WTC11 (cell line): ENCODE data around the gene SSH2. TPM values are rescaled to one million over a fixed set of nuclear protein-coding genes. Genes with fewer than 3 reads are reported as not detected.

Experiments used
- ATAC-seq: fragments of 200-7000 bp; cut with Tn5 transposase; 2 replicates; pipeline ENCODE4 v1.10.0; 2021; ENCODE audit warnings: mild to moderate bottlenecking, moderate library complexity
- CTCF ChIA-PET: fragments of 300-600 bp; sonication (Branson Sonifier 250); formaldehyde crosslinking; loops from one replicate; lab custom pipeline; 2021; ENCODE audit warnings: antibody characterized with exemption; lab: Charles Lee
- POLR2A ChIA-PET: fragments of 350-600 bp; sonication (Branson Sonifier 250); formaldehyde crosslinking; loops from one replicate; lab custom pipeline; 2021; ENCODE audit warnings: antibody characterized with exemption; lab: Charles Lee
- DNase-seq: peaks from one replicate; pipeline ENCODE4 v3.0.0; 2021; ENCODE audit warnings: low spot score
- H3K27ac Mint-ChIP-seq: 2 replicates; pipeline ENCODE4 v1.8.0; 2021; ENCODE audit warnings: mixed read lengths
- H3K27me3 Mint-ChIP-seq: 2 replicates; pipeline ENCODE4 v1.8.0; 2021; ENCODE audit warnings: low read depth, mild to moderate bottlenecking, moderate library complexity, mixed read lengths
- H3K36me3 Mint-ChIP-seq: 2 replicates; pipeline ENCODE4 v1.8.0; 2021; ENCODE audit warnings: mixed read lengths
- H3K4me1 Mint-ChIP-seq: 2 replicates; pipeline ENCODE4 v1.8.0; 2022; ENCODE audit warnings: mixed read lengths
- H3K4me3 Mint-ChIP-seq: 2 replicates; pipeline ENCODE4 v1.8.0; 2021; ENCODE audit warnings: mild to moderate bottlenecking, moderate library complexity, mixed read lengths
- H3K9me3 Mint-ChIP-seq: 2 replicates; pipeline ENCODE4 v1.8.0; 2021; ENCODE audit warnings: mixed read lengths
- AFF4 ChIP-seq: sonication (generic); formaldehyde crosslinking; IDR thresholded peaks from 2 replicates; pipeline ENCODE4 v1.8.1; 2023; ENCODE audit warnings: mild to moderate bottlenecking, missing genetic modification reagents, borderline replicate concordance
- ARID4B ChIP-seq: sonication (generic); formaldehyde crosslinking; IDR thresholded peaks from 2 replicates; pipeline ENCODE4 v1.8.0; 2023; ENCODE audit warnings: missing genetic modification reagents, mild to moderate bottlenecking, borderline replicate concordance
- CBFB ChIP-seq: sonication (generic); formaldehyde crosslinking; IDR thresholded peaks from 2 replicates; pipeline ENCODE4 v1.8.1; 2022; ENCODE audit warnings: mild to moderate bottlenecking, low read depth, missing genetic modification reagents
- ELF4 ChIP-seq: sonication (generic); formaldehyde crosslinking; IDR thresholded peaks from 2 replicates; pipeline ENCODE4 v1.8.1; 2022; ENCODE audit warnings: low read depth, mild to moderate bottlenecking, moderate library complexity, missing genetic modification reagents
- ETV6 ChIP-seq: sonication (generic); formaldehyde crosslinking; IDR thresholded peaks from 2 replicates; pipeline ENCODE4 v1.8.1; 2022; ENCODE audit warnings: mild to moderate bottlenecking, missing genetic modification reagents
- GRHL2 ChIP-seq: fragments of 250-450 bp; sonication (Bioruptor Pico); IDR thresholded peaks from 2 replicates; pipeline ENCODE4 v1.8.0; 2022; ENCODE audit warnings: mild to moderate bottlenecking, moderate library complexity; ENCODE audit not compliant: insufficient replicate concordance, severe bottlenecking
- MAX ChIP-seq: sonication (generic); formaldehyde crosslinking; IDR thresholded peaks from 2 replicates; pipeline ENCODE4 v1.8.0; 2022; ENCODE audit warnings: mild to moderate bottlenecking, missing genetic modification reagents
- NR3C1 ChIP-seq: sonication (generic); formaldehyde crosslinking; conservative IDR thresholded peaks from 2 replicates; pipeline ENCODE4 v1.8.1; 2023; ENCODE audit warnings: low read depth, mild to moderate bottlenecking, missing genetic modification reagents
- PRDM15 ChIP-seq: sonication (generic); formaldehyde crosslinking; IDR thresholded peaks from 2 replicates; pipeline ENCODE4 v1.8.0; 2022; ENCODE audit warnings: missing genetic modification reagents
- RELA ChIP-seq: sonication (generic); formaldehyde crosslinking; IDR thresholded peaks from 2 replicates; pipeline ENCODE4 v1.8.1; 2022; ENCODE audit warnings: missing genetic modification reagents, mild to moderate bottlenecking, borderline replicate concordance
- RORB ChIP-seq: fragments of 250-450 bp; sonication (Bioruptor Pico); IDR thresholded peaks from 2 replicates; pipeline ENCODE4 v1.9.0; 2021; ENCODE audit warnings: mild to moderate bottlenecking
- SMAD3 ChIP-seq: sonication (generic); formaldehyde crosslinking; IDR thresholded peaks from 2 replicates; pipeline ENCODE4 v1.8.0; 2022; ENCODE audit warnings: missing genetic modification reagents, mild to moderate bottlenecking, borderline replicate concordance
- TEAD4 ChIP-seq: sonication (generic); formaldehyde crosslinking; IDR thresholded peaks from 2 replicates; pipeline ENCODE4 v1.8.0; 2022; ENCODE audit warnings: mild to moderate bottlenecking, missing genetic modification reagents
- TP53 ChIP-seq: sonication (generic); formaldehyde crosslinking; IDR thresholded peaks from 2 replicates; pipeline ENCODE4 v1.8.1; 2023; ENCODE audit warnings: mild to moderate bottlenecking, missing genetic modification reagents
- USF2 ChIP-seq: sonication (generic); formaldehyde crosslinking; IDR thresholded peaks from 2 replicates; pipeline ENCODE4 v1.8.1; 2023; ENCODE audit warnings: mild to moderate bottlenecking, missing genetic modification reagents, moderate library complexity
- ZBTB43 ChIP-seq: sonication (generic); formaldehyde crosslinking; IDR thresholded peaks from 2 replicates; pipeline ENCODE4 v1.8.1; 2023; ENCODE audit warnings: mild to moderate bottlenecking, missing genetic modification reagents
- ZNF263 ChIP-seq: sonication (generic); formaldehyde crosslinking; IDR thresholded peaks from 2 replicates; pipeline ENCODE4 v1.8.1; 2022; ENCODE audit warnings: low read depth, mild to moderate bottlenecking, moderate library complexity, missing genetic modification reagents
- ZNF532 ChIP-seq: fragments of 250-450 bp; sonication (Bioruptor Pico); IDR thresholded peaks from 2 replicates; pipeline ENCODE4 v1.9.0; 2021; ENCODE audit warnings: mild to moderate bottlenecking, borderline replicate concordance
- total RNA-seq: library from RNA; stranded (reverse); gene quantifications from 3 replicates; pipeline ENCODE4 v1.2.3, GENCODE V29; 2021

Gene SSH2
- total RNA-seq, 1 experiment from 2014 or later: 14.3 TPM

GRCh38 chr17:29977836-29978235, 47.8 kb upstream of the SSH2 start (continued):
- TF ChIP-seq AFF4 (CRISPR knock-in tag) (no peak), ELF4 (CRISPR knock-in tag) (no peak), GRHL2 (CRISPR knock-in tag) (no peak), MAX (CRISPR knock-in tag) (no peak), RORB (CRISPR knock-in tag) (no peak), ZNF532 (CRISPR knock-in tag) (no peak), ETV6 (CRISPR knock-in tag) (no peak), USF2 (no peak), NR3C1 (CRISPR knock-in tag) (no peak), TEAD4 (CRISPR knock-in tag) (no peak), ZBTB43 (CRISPR knock-in tag) (no peak)

GRCh38 chr17:29973005-29973404, 43.0 kb upstream of the SSH2 start:
- Mint-ChIP-seq H3K4me1 (no peaks in the 10 kb centered on the region), H3K27ac (no peak overlapping the region), H3K4me3 (no peak overlapping the region), H3K36me3 (no peaks in the 10 kb centered on the region), H3K27me3 (no peaks in the 10 kb centered on the region; the same call in 1 of the 2 replicates), H3K9me3 (no peaks in the 10 kb centered on the region)
- ATAC-seq (no peak), DNase-seq (no peak)
- POLR2A ChIA-PET: no interaction called here
- CTCF ChIA-PET: interaction anchor here (0.7 to 1.0 kb wide), 2 partner anchors 123 to 356 kb away, joined by 3 read pairs; no protein-coding TSS in a partner anchor
- TF ChIP-seq CBFB (CRISPR knock-in tag) (no peak), ZNF263 (no peak), PRDM15 (CRISPR knock-in tag) (no peak), RELA (no peak), ARID4B (CRISPR knock-in tag) (no peak), TP53 (CRISPR knock-in tag) (no peak), SMAD3 (no peak)
